ENCODE results near the gene RNPEP.

DNA sequence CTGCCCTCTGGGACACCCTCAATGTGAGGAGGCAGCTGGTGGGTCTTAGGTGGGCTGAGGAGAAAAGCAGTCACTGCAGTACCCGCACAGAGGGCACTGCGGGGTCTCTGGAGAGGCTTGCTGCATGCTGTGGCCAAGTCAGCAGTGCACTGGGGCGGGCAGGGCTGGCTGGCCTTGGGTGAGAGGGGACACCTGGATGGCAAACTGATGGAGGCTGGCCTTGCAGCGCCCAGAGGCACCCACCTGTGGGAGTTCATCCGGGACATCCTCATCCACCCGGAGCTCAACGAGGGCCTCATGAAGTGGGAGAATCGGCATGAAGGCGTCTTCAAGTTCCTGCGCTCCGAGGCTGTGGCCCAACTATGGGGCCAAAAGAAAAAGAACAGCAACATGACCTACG, 31.2 kb downstream of the RNPEP start:
- TF ChIP-seq, protein P1, sequence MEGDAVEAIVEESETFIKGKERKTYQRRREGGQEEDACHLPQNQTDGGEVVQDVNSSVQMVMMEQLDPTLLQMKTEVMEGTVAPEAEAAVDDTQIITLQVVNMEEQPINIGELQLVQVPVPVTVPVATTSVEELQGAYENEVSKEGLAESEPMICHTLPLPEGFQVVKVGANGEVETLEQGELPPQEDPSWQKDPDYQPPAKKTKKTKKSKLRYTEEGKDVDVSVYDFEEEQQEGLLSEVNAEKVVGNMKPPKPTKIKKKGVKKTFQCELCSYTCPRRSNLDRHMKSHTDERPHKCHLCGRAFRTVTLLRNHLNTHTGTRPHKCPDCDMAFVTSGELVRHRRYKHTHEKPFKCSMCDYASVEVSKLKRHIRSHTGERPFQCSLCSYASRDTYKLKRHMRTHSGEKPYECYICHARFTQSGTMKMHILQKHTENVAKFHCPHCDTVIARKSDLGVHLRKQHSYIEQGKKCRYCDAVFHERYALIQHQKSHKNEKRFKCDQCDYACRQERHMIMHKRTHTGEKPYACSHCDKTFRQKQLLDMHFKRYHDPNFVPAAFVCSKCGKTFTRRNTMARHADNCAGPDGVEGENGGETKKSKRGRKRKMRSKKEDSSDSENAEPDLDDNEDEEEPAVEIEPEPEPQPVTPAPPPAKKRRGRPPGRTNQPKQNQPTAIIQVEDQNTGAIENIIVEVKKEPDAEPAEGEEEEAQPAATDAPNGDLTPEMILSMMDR (IDR thresholded peaks at IDR 0.05; ENCODE audit: insufficient read depth, low read length): no peak
- TF ChIP-seq, protein P2, sequence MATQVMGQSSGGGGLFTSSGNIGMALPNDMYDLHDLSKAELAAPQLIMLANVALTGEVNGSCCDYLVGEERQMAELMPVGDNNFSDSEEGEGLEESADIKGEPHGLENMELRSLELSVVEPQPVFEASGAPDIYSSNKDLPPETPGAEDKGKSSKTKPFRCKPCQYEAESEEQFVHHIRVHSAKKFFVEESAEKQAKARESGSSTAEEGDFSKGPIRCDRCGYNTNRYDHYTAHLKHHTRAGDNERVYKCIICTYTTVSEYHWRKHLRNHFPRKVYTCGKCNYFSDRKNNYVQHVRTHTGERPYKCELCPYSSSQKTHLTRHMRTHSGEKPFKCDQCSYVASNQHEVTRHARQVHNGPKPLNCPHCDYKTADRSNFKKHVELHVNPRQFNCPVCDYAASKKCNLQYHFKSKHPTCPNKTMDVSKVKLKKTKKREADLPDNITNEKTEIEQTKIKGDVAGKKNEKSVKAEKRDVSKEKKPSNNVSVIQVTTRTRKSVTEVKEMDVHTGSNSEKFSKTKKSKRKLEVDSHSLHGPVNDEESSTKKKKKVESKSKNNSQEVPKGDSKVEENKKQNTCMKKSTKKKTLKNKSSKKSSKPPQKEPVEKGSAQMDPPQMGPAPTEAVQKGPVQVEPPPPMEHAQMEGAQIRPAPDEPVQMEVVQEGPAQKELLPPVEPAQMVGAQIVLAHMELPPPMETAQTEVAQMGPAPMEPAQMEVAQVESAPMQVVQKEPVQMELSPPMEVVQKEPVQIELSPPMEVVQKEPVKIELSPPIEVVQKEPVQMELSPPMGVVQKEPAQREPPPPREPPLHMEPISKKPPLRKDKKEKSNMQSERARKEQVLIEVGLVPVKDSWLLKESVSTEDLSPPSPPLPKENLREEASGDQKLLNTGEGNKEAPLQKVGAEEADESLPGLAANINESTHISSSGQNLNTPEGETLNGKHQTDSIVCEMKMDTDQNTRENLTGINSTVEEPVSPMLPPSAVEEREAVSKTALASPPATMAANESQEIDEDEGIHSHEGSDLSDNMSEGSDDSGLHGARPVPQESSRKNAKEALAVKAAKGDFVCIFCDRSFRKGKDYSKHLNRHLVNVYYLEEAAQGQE (IDR thresholded peaks at IDR 0.05; ENCODE audit: insufficient replicate concordance, low read depth): no peak
- TF ChIP-seq POLR2AphosphoS5 (IDR thresholded peaks at IDR 0.05; ENCODE audit: low read depth): no peak
- no peak for TF ChIP-seq SPI1 (IDR thresholded peaks at IDR 0.05; ENCODE audit: borderline replicate concordance, low read depth)

All from HL-60 (cell line).